Nephron (organoid): Measurements from ENCODE around the gene TNIK.
"Not testable (repeated sequence)": the region's sequence is repeated elsewhere in the genome, so short reads cannot be mapped to it uniquely, and the experiment has no call there.

Source experiments
- H3K27ac Mint-ChIP-seq, 3 experiments: 2 replicates each; pipeline ENCODE4 v1.8.0; 2020; ENCODE audit warnings: mixed read lengths in 3 of 3, mild to moderate bottlenecking in 2 of 3, moderate library complexity in 1 of 3
- H3K27me3 Mint-ChIP-seq: 2 replicates; pipeline ENCODE4 v1.8.0; 2021; ENCODE audit warnings: low read depth, mild to moderate bottlenecking, moderate library complexity, mixed read lengths
- H3K36me3 Mint-ChIP-seq: 2 replicates; pipeline ENCODE4 v1.8.0; 2020; ENCODE audit warnings: low read depth, mixed read lengths
- H3K4me1 Mint-ChIP-seq: 2 replicates; pipeline ENCODE4 v1.8.0; 2020; ENCODE audit warnings: mixed read lengths
- H3K4me3 Mint-ChIP-seq, 3 experiments: 2 replicates each; pipeline ENCODE4 v1.8.0; 2020; ENCODE audit warnings: mild to moderate bottlenecking in 3 of 3, mixed read lengths in 3 of 3, moderate library complexity in 2 of 3
- H3K9me3 Mint-ChIP-seq: 2 replicates; pipeline ENCODE4 v1.8.0; 2020; ENCODE audit warnings: mixed read lengths
- TF ChIP-seq, protein P1 (sequence below), 3 experiments: fragments of 200-600 bp; sonication (generic); IDR thresholded peaks; one replicate each; pipeline ENCODE4 v1.5.0; 2021; ENCODE audit warnings: antibody characterized with exemption in 3 of 3; ENCODE audit not compliant: unreplicated experiment in 3 of 3

Gene TNIK

DNA sequence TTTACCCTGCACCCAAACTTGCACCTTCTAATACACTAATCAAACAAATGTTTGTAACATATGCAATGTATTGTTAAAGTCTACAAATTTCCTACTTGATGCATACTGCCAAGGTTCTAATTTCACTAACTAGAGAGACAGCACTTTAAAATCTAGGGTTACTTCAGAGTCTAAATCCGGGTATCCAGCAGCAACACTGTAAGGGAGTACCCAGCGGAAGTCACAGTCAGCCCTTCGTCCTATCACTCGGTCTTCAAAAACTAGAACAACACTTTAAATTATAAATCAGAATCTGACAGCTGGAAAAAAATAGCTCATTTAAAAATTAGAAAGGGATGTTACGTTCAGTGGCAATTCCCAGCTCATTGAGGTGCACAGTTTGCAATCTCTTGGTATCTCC lies 8.3 kb downstream of the TNIK start:
- Mint-ChIP-seq H3K4me1 (peaks cover 10% of the 10 kb centered on the region), H3K27ac (no peak overlapping the region), H3K27me3 (no peaks in the 10 kb centered on the region), H3K36me3 (no peaks in the 10 kb centered on the region), H3K9me3 (no peaks in the 10 kb centered on the region), H3K4me3 (no peak overlapping the region)
- TF ChIP-seq, protein P1, sequence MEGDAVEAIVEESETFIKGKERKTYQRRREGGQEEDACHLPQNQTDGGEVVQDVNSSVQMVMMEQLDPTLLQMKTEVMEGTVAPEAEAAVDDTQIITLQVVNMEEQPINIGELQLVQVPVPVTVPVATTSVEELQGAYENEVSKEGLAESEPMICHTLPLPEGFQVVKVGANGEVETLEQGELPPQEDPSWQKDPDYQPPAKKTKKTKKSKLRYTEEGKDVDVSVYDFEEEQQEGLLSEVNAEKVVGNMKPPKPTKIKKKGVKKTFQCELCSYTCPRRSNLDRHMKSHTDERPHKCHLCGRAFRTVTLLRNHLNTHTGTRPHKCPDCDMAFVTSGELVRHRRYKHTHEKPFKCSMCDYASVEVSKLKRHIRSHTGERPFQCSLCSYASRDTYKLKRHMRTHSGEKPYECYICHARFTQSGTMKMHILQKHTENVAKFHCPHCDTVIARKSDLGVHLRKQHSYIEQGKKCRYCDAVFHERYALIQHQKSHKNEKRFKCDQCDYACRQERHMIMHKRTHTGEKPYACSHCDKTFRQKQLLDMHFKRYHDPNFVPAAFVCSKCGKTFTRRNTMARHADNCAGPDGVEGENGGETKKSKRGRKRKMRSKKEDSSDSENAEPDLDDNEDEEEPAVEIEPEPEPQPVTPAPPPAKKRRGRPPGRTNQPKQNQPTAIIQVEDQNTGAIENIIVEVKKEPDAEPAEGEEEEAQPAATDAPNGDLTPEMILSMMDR (IDR thresholded peaks at IDR 0.05; ENCODE audit: unreplicated experiment in 3 of 3): no peak

GRCh38 chr3:171447579-171447891 lies 12.7 kb downstream of the TNIK start:
- not testable (repeated sequence) for H3K9me3 Mint-ChIP-seq, H3K4me3 Mint-ChIP-seq

DNA sequence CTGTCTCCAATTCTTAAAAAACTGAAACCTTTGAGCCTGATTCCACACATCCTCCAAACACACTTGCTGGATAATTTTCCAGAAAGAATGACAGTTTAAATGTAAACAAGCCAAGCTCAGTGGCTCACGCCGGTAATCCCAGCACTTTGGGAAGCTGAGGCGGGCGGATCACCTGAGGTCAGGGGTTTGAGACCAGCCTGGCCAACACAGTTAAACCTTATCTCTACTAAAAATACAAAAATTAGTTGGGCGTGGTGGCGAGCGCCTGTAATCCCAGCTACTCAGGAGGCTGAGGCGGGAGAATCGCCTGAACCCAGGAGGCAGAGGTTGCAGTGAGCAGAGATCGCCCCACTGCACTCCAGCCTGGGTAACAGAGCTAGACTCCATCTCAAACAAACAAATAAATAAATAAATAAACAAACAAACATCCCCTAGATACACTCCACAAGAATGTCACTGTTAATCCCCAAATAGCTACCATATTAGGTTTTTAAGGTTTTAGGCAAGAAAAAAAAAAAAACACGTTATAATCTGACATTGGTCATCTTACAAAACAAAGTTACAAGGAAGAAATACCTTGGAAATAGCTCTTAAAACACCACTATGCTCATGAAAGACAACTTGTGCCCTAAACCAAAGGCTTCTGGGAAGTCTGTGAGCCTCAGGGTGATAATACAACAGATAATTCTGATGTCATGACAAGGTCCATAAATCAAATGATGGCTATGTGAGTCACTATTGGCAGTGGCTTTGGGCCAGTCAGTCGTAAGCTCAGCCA lies 13.2 kb downstream of the TNIK start:
- H3K36me3 Mint-ChIP-seq: no peaks in the 10 kb centered on the region
- peaks cover 13% of the 10 kb centered on the region for H3K4me1 Mint-ChIP-seq
- no peaks in the 10 kb centered on the region for H3K27me3 Mint-ChIP-seq
- no peak overlapping the region for H3K27ac Mint-ChIP-seq
- H3K9me3 Mint-ChIP-seq: no peaks in the 10 kb centered on the region
- no peak overlapping the region for H3K4me3 Mint-ChIP-seq
- TF ChIP-seq, protein P1 (IDR thresholded peaks at IDR 0.05; ENCODE audit: unreplicated experiment in 3 of 3): no peak

More at GRCh38 chr3:171447579-171447891, 12.7 kb downstream of the TNIK start:
- peaks cover 13% of the 10 kb centered on the region for H3K4me1 Mint-ChIP-seq
- not testable (repeated sequence) for H3K27ac Mint-ChIP-seq, H3K36me3 Mint-ChIP-seq, H3K27me3 Mint-ChIP-seq

- H3K9me3 Mint-ChIP-seq: no peaks in the 10 kb centered on the region
- no peak overlapping the region for H3K27ac Mint-ChIP-seq
- H3K27me3 Mint-ChIP-seq: no peaks in the 10 kb centered on the region
- peaks cover 13% of the 10 kb centered on the region for H3K4me1 Mint-ChIP-seq
- TF ChIP-seq, protein P1 (IDR thresholded peaks at IDR 0.05; ENCODE audit: unreplicated experiment in 3 of 3): no peak
- no peaks in the 10 kb centered on the region for H3K36me3 Mint-ChIP-seq
- H3K4me3 Mint-ChIP-seq: no peak overlapping the region
These were observed 13.9 kb downstream of the TNIK start for GRCh38 chr3:171446301-171446700.

DNA sequence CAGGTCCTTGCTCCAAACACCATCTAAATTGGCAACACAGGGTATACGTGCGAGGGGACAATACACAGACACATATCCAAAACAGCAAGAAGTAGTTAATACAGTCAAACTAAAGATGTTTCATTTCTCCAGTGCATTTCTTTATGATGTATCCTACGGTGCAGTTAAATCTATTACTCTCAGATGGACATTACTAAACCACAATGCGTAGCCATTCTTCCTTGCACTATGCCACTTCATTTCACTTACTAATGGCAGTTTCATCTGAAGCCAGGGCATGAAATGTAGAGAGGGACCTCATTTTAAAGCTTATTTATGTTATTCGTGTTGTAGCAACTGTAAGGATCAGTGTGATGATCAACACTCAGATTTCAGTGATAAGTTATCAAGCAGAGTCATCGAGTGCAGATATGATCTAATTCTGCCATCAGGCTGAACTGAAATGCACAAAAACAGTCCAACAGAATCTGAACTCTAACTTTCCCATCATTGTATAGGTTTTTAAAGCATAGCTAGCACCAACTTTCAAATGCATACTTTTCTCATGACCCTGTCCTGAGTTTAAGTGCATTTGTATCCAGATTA lies 14.5 kb downstream of the TNIK start:
- Mint-ChIP-seq H3K4me3 (no peak overlapping the region), H3K27me3 (no peaks in the 10 kb centered on the region), H3K27ac (no peak overlapping the region), H3K36me3 (no peaks in the 10 kb centered on the region), H3K4me1 (peaks cover 13% of the 10 kb centered on the region), H3K9me3 (no peaks in the 10 kb centered on the region)
- TF ChIP-seq, protein P1 (IDR thresholded peaks at IDR 0.05; ENCODE audit: unreplicated experiment in 3 of 3): no peak

- peaks cover 13% of the 10 kb centered on the region for H3K4me1 Mint-ChIP-seq
- TF ChIP-seq, protein P1 (IDR thresholded peaks at IDR 0.05; ENCODE audit: unreplicated experiment in 3 of 3): no peak
- no peak overlapping the region for H3K4me3 Mint-ChIP-seq
- no peaks in the 10 kb centered on the region for H3K27me3 Mint-ChIP-seq
- no peaks in the 10 kb centered on the region for H3K9me3 Mint-ChIP-seq
- no peak overlapping the region for H3K27ac Mint-ChIP-seq
- no peaks in the 10 kb centered on the region for H3K36me3 Mint-ChIP-seq
These were observed 16.1 kb downstream of the TNIK start for GRCh38 chr3:171444001-171444690.
